GM18858 (cell line): Measurements from ENCODE around the gene BAHCC1.

Experiments used
- ATAC-seq: cut with Tn5 transposase; IDR thresholded peaks from one replicate; pipeline ENCODE4 v1.9.1; 2021; ENCODE audit not compliant: unreplicated experiment

BAHCC1 gene

DNA sequence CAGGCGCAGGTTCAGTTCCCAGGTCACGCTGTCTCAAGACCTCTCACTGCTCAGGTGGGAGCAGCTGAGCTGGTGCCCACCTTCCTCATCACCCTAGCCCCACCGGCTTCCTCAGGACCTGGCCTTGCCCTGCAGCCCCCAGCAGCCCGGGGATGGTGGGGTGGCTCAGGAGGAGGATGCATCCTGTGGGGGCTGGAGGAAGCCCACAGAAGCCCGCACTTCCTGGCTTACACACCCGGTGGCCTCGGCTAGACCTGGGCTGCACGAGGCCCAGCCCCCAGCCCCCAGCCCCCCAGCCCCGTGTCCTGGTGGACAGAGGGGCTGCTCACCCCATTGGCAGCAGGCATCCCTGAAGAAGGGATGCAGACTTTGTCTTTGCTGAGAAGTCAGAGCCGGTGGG lies 43.4 kb downstream of the BAHCC1 start:
- ATAC-seq: no peak

DNA sequence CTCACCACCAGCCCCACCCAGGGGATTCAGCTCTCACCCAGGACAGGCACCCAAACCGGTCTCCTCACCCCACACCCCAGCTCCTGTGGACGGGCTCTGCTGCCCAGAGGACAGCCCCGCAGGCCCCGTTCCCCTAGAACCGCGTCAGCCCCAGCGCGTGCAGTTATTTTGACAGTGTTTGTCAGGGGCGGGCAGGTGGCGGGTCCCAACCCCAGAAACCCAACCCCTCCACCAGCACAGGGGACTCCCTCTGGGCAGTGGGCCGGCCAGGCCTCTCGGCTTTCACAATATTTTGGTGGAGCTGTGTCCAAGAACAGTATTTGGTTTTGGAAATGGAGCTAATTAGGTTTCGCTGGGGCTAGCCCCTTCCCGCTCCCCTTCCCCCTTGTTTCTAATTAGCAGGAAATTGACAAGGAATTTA lies 44.8 kb downstream of the BAHCC1 start:
- ATAC-seq: no peak

- ATAC-seq: no peak
Observed at GRCh38 chr17:81440511-81441244, 45.4 kb downstream of the BAHCC1 start.

DNA sequence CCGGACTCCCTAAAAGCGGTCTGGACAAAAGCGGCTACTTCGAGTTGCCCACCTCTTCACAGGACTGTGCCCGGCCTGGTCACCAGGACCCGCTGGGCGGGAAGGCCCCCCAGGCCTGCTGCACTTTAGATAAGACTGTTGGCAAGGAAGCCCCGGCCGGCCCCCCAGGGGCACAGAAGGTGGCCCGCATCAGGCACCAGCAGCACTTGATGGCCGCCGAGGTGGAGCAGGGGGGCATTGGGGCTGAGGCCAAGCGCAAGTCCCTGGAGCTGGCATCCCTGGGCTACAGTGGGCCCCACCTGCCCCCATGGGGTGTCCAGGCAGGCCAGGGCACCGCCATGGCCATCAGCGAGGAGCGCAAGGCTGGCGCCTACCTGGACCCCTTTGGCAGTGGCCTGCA lies 47.5 kb downstream of the BAHCC1 start:
- ATAC-seq: no peak

- no peak for ATAC-seq
Observed at GRCh38 chr17:81443269-81443668, 48.0 kb downstream of the BAHCC1 start.

- no peak for ATAC-seq
Observed at GRCh38 chr17:81444610-81445339, 49.5 kb downstream of the BAHCC1 start.

GRCh38 chr17:81445642-81446503 lies 50.6 kb downstream of the BAHCC1 start:
- no peak for ATAC-seq

DNA sequence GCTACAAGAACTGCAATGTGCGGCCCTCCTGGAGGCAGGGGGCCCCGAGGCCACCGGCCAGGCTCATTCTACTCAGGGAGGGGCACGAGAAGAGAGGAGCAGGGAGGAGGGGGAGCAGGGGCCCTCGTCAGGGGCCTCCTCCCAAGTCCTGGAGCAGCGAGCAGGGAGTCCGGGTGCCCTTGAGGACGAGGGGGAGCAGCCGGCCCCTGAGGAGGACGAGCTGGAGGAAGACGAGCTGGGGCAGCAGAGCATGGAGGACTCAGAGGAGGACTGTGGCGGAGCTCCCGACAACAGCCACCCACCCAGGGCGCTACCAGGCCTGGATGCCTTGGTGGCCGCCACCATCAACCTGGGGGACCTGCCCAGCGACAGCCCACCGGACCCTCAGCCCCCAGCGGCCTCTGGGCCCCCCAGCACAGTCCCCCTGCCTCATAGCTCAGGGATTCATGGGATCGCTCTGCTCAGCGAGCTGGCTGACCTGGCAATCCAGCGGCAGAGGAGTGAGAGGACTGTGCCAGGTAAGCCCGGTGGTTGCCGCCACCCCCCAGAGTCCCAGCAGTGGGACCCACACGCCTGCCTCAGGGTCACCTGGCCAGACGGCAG lies 52.2 kb downstream of the BAHCC1 start:
- ATAC-seq: no peak

- ATAC-seq: no peak
Observed at GRCh38 chr17:81448442-81448841, 53.2 kb downstream of the BAHCC1 start.

- no peak for ATAC-seq
Observed at GRCh38 chr17:81448950-81449349, 53.7 kb downstream of the BAHCC1 start.

DNA sequence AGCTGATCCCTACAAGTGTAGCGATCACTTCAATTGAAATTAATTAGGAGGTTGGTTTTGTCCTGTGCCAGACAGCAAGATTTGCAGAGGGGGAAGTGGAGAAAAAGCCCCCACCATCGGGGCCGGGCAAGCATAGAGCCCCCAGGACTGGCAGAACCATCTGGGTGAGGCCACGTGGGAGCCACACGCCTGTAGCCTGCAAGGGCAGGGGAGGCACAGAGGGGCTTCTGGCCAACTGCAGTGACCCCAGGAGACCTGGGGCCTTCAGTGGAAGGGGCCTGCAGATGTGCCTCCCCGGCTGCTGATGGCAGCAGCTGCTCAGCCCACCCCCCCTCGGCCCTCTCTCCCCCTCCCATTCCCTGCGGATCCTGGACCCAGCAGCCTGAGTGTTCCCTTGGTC lies 54.1 kb downstream of the BAHCC1 start:
- no peak for ATAC-seq

- no peak for ATAC-seq
Observed at GRCh38 chr17:81451823-81452222, 56.6 kb downstream of the BAHCC1 start.

DNA sequence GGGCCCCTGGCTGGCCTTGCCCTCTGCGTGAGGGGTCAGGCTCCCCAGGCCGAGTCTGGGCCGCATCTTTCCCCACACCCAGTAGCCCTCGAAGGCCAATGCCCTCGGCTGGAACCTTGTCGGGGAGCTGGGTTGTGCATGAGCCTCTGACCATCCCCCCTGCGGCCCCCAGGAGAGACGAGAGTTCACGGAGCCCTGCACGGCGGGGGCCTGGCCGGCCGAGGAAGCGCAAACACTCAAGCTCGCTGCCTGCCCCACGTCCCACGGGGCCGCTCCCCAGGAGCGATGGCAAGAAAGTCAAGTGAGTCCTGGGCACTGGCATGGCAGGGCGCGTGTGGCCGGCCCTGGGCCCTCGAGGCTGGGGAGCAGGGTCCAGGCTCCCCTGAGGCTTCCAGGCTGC lies 57.3 kb downstream of the BAHCC1 start:
- ATAC-seq: no peak

DNA sequence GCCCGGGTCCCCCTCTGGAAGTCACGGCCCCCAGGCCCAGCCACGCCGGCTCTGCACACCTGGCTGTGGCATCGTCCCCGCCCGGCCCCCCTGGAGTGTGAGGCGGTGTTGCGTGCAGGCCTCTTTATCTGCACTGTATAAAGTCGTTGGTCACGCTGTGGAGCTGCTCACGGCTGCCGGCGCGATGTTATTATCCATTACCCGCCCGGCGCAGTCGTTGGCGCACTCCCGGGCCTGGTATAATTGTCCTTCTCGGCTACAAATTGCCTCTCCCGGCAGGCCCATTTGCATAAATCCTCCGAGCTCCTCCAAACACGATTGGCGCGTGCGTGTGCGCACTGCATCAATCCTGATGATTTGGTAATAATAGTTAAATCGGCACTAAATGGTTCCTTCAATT lies 57.8 kb downstream of the BAHCC1 start:
- ATAC-seq: no peak

DNA sequence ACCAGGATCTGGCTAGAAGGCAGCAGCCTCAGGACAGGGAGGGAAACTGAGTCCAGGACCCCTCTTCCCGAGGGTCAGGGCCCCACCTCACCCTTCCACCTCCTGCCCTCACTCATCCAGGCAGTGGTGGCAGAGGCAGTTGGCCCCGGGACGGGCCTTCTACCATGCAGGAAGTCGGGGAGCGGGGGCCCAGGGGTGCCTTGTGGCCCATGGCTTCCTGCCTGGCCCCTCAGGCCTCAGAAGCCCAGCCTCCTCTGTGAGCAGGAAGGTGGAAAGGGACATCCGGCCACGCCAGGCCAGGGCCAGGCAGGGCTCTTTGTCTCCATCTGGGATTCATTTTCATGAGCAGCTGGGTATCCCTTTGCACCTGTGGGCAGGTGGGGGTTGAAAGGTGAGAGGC lies 58.5 kb downstream of the BAHCC1 start:
- no peak for ATAC-seq

- no peak for ATAC-seq
Observed at GRCh38 chr17:81454473-81454872, 59.2 kb downstream of the BAHCC1 start.

DNA sequence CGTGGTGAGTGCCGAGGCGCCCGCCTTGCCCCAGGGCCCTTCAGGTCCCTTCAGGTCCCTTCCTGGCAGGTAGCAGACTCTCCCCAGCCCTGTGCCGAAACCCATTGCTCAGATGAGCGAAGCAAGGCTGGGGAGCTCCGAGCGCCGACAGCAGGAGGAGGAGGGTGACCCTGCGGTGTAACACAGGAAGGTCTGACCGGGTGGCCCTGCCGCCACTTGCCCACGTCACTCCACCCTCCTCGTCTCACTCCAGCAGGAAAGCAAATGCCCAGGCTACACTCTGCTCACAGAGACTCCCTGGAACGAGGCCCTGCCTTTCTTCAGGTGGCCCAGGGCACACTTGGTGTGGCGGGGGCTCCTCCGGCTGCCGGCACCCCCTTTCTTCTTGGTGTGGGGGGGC lies 60.1 kb downstream of the BAHCC1 start:
- ATAC-seq: no peak

GRCh38 chr17:81456091-81456490 lies 60.8 kb downstream of the BAHCC1 start:
- no peak for ATAC-seq

- no peak for ATAC-seq
Observed at GRCh38 chr17:81456798-81457197, 61.5 kb downstream of the BAHCC1 start.

GRCh38 chr17:81457401-81457800 lies 62.1 kb downstream of the BAHCC1 start:
- no peak for ATAC-seq

DNA sequence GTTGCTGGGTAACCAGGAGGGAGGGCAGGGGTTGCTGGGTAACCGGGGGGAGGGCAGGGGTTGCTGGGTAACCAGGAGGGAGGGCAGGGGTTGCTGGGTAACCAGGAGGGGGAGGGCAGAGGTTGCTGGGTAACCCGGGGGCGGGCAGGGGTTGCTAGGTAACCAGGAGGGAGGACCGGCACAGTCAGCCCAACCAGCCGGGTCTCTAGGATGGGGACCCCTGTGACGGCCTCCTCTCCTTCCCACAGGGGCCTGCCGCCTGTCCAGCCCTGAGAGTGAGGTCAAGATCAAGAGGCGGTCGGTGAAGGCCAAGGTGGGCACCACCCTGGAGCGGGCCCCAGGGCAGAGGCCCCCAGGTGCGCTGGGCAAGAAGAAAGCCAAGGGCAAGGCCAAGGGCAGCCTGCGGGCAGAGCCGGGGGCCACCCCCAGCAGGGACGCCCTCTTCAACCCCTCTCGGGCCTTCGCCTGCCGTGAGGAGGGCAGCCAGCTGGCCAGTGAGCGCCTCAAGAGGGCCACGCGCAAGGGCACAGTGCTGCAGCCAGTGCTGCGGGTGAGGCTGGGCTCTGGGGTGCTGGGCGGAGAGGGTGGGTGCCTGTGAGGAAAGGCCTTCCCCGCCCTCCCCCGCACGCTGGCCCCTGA lies 62.8 kb downstream of the BAHCC1 start:
- no peak for ATAC-seq
